ENCODE measurements around the gene GATB. TPM values are rescaled to one million over a fixed set of nuclear protein-coding genes. Genes with fewer than 3 reads are reported as not detected.

Gene GATB
- total RNA-seq, 1 donor from 2014 or later: 102 TPM

DNA sequence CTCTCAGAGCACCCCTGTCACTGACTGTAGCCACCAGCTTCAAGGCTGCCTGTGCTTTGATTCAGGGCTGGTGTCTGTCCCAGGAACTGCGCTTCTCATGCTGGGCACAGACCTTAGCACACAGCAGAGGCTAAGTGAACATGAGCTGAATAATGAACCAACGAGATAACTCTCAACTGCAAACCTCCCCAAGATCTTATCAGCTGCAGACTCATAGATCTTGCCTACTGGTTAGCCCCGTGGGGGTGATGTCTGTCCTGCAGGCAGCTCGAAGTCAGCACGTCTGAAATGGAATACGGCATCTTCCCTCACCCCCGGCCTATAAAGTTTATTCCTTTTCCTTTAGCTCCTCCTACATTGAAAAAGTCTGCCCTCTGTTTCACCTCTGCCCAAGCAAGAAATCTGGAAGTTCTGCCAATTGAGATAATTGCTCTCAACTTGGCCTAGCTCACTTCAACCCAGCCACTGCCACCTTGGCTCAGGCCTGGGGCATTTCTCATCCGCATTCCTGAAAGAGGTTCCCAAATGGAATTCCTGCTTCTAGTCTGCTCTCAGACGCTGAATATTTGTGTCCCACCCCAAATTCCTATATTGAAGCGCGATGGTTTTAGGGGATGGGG, 73.7 kb downstream of the GATB start:
- peaks cover 81% of the 10 kb centered on the region for H3K4me1 ChIP-seq
- intact Hi-C loops (cut with micrococcal nuclease): no loop called here
- H3K36me3 ChIP-seq: peaks cover 3% of the 10 kb centered on the region
- peak overlapping the region; percentile 92 for H3K27ac ChIP-seq (replicated peaks)
- TF ChIP-seq CTCF (IDR thresholded peaks at IDR 0.05; ENCODE audit: borderline replicate concordance): no peak
- no peak for DNase-seq
- no peaks in the 10 kb centered on the region for H3K27me3 ChIP-seq (ENCODE audit: low read depth)
- H3K4me3 ChIP-seq: peak overlapping the region; percentile 53
- no peaks in the 10 kb centered on the region for H3K9me3 ChIP-seq (replicated peaks)

GRCh38 chr4:151685303-151685702, 75.5 kb downstream of the GATB start:
- no peaks in the 10 kb centered on the region for H3K27me3 ChIP-seq (ENCODE audit: low read depth)
- peaks cover 8% of the 10 kb centered on the region for H3K36me3 ChIP-seq
- peak; percentile 41 for DNase-seq
- H3K4me1 ChIP-seq: peaks cover 63% of the 10 kb centered on the region
- H3K4me3 ChIP-seq: peak overlapping the region; percentile 53
- no peak for TF ChIP-seq CTCF (IDR thresholded peaks at IDR 0.05; ENCODE audit: borderline replicate concordance)
- H3K27ac ChIP-seq (replicated peaks): peak overlapping the region; percentile 92
- intact Hi-C loops (cut with micrococcal nuclease): no loop called here
- no peaks in the 10 kb centered on the region for H3K9me3 ChIP-seq (replicated peaks)

- no peak overlapping the region for H3K4me3 ChIP-seq
- no peak for DNase-seq
- peaks cover 22% of the 10 kb centered on the region for H3K4me1 ChIP-seq
- no peak for TF ChIP-seq CTCF (IDR thresholded peaks at IDR 0.05; ENCODE audit: borderline replicate concordance)
- no peaks in the 10 kb centered on the region for H3K9me3 ChIP-seq (replicated peaks)
- no peak overlapping the region for H3K27ac ChIP-seq (replicated peaks)
- intact Hi-C loops (cut with micrococcal nuclease): no loop called here
- no peaks in the 10 kb centered on the region for H3K27me3 ChIP-seq (ENCODE audit: low read depth)
- peaks cover 32% of the 10 kb centered on the region for H3K36me3 ChIP-seq
These were observed 79.7 kb downstream of the GATB start for GRCh38 chr4:151681085-151681484.

GRCh38 chr4:151679231-151679630, 81.6 kb downstream of the GATB start:
- H3K36me3 ChIP-seq: peaks cover 32% of the 10 kb centered on the region
- no peak overlapping the region for H3K27ac ChIP-seq (replicated peaks)
- TF ChIP-seq CTCF (IDR thresholded peaks at IDR 0.05; ENCODE audit: borderline replicate concordance): no peak
- intact Hi-C loops (cut with micrococcal nuclease): no loop called here
- no peaks in the 10 kb centered on the region for H3K9me3 ChIP-seq (replicated peaks)
- H3K4me1 ChIP-seq: peaks cover 21% of the 10 kb centered on the region
- no peaks in the 10 kb centered on the region for H3K27me3 ChIP-seq (ENCODE audit: low read depth)
- no peak overlapping the region for H3K4me3 ChIP-seq
- no peak for DNase-seq

DNA sequence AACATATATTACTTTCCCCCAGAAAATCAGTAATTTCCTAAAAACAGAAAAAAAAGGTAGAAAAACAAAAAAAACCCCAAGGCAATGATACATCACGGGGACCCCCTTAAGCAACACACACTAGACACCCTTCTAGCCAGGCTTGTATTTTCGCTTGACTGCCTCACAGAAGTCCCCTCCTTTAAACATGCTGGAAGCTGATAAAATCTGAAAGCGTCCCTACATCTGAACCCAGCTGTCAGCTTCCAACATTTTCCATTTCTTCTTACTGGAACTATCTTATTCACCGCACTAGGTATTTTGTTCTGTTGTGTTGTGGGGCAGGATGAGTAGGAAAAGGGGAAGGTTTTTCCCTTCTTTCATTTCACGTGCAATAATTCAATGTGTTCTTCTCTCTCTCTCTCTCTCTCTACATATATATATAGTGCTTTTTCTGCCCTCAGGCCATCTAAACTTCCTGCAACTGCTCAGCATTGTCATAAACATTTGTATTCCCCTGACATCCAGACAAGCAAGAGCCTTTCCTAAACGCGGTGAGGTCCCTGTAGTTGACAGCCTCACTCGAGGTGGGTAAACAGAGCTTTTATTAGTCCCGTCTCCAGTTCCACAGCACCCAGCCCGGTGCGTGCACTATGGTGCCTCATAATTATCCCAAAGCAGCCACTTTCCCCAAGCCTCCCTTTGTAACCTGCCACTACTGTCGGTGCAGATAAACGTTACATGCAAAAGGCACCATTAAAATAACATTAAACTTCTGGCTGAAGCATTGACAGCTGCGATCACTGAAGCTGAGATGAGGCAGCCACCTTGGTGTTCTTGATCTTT, 82.5 kb downstream of the GATB start:
- Histone ChIP-seq H3K4me3 (no peak overlapping the region), H3K9me3 (replicated peaks) (no peaks in the 10 kb centered on the region), H3K36me3 (peaks cover 32% of the 10 kb centered on the region), H3K27ac (replicated peaks) (no peak overlapping the region), H3K27me3 (ENCODE audit: low read depth) (no peaks in the 10 kb centered on the region), H3K4me1 (peaks cover 26% of the 10 kb centered on the region)
- DNase-seq: no peak
- intact Hi-C loops (cut with micrococcal nuclease): no loop called here
- no peak for TF ChIP-seq CTCF (IDR thresholded peaks at IDR 0.05; ENCODE audit: borderline replicate concordance)

Data from left ventricle myocardium inferior (tissue), 1 donor.